K562 (cell line): ENCODE measurements around the gene PRKACB. TPM values are rescaled to one million over a fixed set of nuclear protein-coding genes. Genes with fewer than 3 reads are reported as not detected.

Experiments
- BACH1 ChIP-seq: fragments of 200-800 bp; sonication (Bioruptor generic); IDR thresholded peaks from 2 replicates; pipeline ENCODE4 v1.6.1; 2016; ENCODE audit warnings: missing genetic modification characterization, missing compliant biosample characterization
- DIDO1 ChIP-seq: fragments of 450-650 bp; IDR thresholded peaks from 2 replicates; pipeline ENCODE4 v1.6.1; 2016; ENCODE audit warnings: low read depth, missing biosample characterization, missing genetic modification characterization
- HIVEP1 ChIP-seq: fragments of 250-450 bp; sonication (Bioruptor Pico); IDR thresholded peaks from 2 replicates; pipeline ENCODE4 v1.4.0; 2020; ENCODE audit warnings: mild to moderate bottlenecking
- ID3 ChIP-seq, 2 experiments: fragments of 250-450 bp in 1 of 2; fragments of 450-650 bp in 1 of 2; sonication (Bioruptor Pico) in 1 of 2; IDR thresholded peaks; 2 replicates each; pipeline versions ENCODE4 v1.6.1 to v1.8.0; 2016 to 2021; ENCODE audit warnings: mild to moderate bottlenecking in 2 of 2, moderate library complexity in 2 of 2, missing compliant biosample characterization in 1 of 2, missing genetic modification characterization in 1 of 2
- JUND ChIP-seq, 2 experiments: IDR thresholded peaks; 2 replicates in 1 of 2; 3 replicates in 1 of 2; pipeline ENCODE4 v1.6.1; 2011; ENCODE audit warnings: borderline replicate concordance in 2 of 2, low read depth in 2 of 2, low read length in 2 of 2, improper control_type of control experiment in 1 of 2, missing biosample characterization in 1 of 2, missing genetic modification characterization in 1 of 2, missing genetic modification reagents in 1 of 2
- L3MBTL2 ChIP-seq: fragments of 450-650 bp; IDR thresholded peaks from 2 replicates; pipeline ENCODE4 v1.6.1; 2016; ENCODE audit warnings: mild to moderate bottlenecking, moderate library complexity
- MAFK ChIP-seq: IDR thresholded peaks from 2 replicates; pipeline ENCODE4 v1.6.1; 2011; ENCODE audit warnings: low read length, improper control_type of control experiment
- MED1 ChIP-seq: sonication (generic); formaldehyde crosslinking; IDR thresholded peaks from 2 replicates; pipeline ENCODE4 v1.8.1; 2023; ENCODE audit warnings: missing genetic modification reagents, borderline replicate concordance
- MTA1 ChIP-seq: fragments of 450-650 bp; IDR thresholded peaks from 2 replicates; pipeline ENCODE4 v1.6.1; 2017; ENCODE audit warnings: borderline replicate concordance
- NKRF ChIP-seq: fragments of 450-650 bp; IDR thresholded peaks from 2 replicates; pipeline ENCODE4 v1.6.1; 2016; ENCODE audit warnings: borderline replicate concordance
- NR3C1 ChIP-seq: sonication (generic); formaldehyde crosslinking; IDR thresholded peaks from 2 replicates; pipeline ENCODE4 v1.8.1; 2022; ENCODE audit warnings: missing genetic modification reagents
- PCBP1 ChIP-seq: fragments of 200-400 bp; formaldehyde crosslinking; IDR thresholded peaks from 2 replicates; pipeline ENCODE4 v1.6.1; 2018; ENCODE audit warnings: mild to moderate bottlenecking, low read depth, low read length; ENCODE audit not compliant: poor library complexity, severe bottlenecking
- POLR2H ChIP-seq: IDR thresholded peaks from 2 replicates; pipeline ENCODE4 v1.6.1; 2016; ENCODE audit warnings: missing genetic modification characterization, low read depth, mild to moderate bottlenecking, control low read depth, missing compliant biosample characterization, moderate library complexity
- RBM22 ChIP-seq: fragments of 200-400 bp; formaldehyde crosslinking; IDR thresholded peaks from 2 replicates; pipeline ENCODE4 v1.6.1; 2018; ENCODE audit warnings: low read length, low read depth; ENCODE audit not compliant: poor library complexity, severe bottlenecking
- SIN3B ChIP-seq: fragments of 450-650 bp; IDR thresholded peaks from 2 replicates; pipeline ENCODE4 v1.6.1; 2017; ENCODE audit warnings: low read depth, mild to moderate bottlenecking, moderate library complexity
- SMAD4 ChIP-seq: fragments of 250-450 bp; sonication (Bioruptor Pico); conservative IDR thresholded peaks from 2 replicates; pipeline ENCODE4 v1.8.0; 2021; ENCODE audit warnings: inconsistent platforms, mild to moderate bottlenecking, moderate library complexity
- SPI1 ChIP-seq: IDR thresholded peaks from 2 replicates; pipeline ENCODE4 v1.6.1; 2011; ENCODE audit warnings: low read depth, low read length, control low read depth, borderline replicate concordance
- TARDBP ChIP-seq: fragments of 450-650 bp; IDR thresholded peaks from 2 replicates; pipeline ENCODE4 v1.6.1; 2016
- ZNF121 ChIP-seq: sonication (generic); formaldehyde crosslinking; conservative IDR thresholded peaks from 2 replicates; pipeline ENCODE4 v1.8.0; 2022; ENCODE audit warnings: missing genetic modification reagents
- ZNF609 ChIP-seq: sonication (generic); formaldehyde crosslinking; IDR thresholded peaks from 2 replicates; pipeline ENCODE4 v1.8.1; 2023; ENCODE audit warnings: missing genetic modification reagents, mild to moderate bottlenecking, borderline replicate concordance
- ZNF75A ChIP-seq: fragments of 450-650 bp; formaldehyde crosslinking; IDR thresholded peaks from 2 replicates; pipeline ENCODE4 v1.4.0; 2020; ENCODE audit warnings: mild to moderate bottlenecking
- ZSCAN32 ChIP-seq: fragments of 450-650 bp; formaldehyde crosslinking; IDR thresholded peaks from 2 replicates; pipeline ENCODE4 v1.4.0; 2020; ENCODE audit warnings: mild to moderate bottlenecking, moderate library complexity
- polyA plus RNA-seq, 8 experiments: library from polyadenylated mRNA; depleted of rRNA in 4 of 8; stranded (reverse) in 5 of 8; unstranded in 3 of 8; fragments of >200 nt; fragmentation: Nextera tagmentation in 2 of 8; fragmentation: Illumina TruSeq in 1 of 8; extraction: Ambion mirVana in 2 of 8; extraction: Trizol in 1 of 8; gene quantifications; 2 replicates each; pipeline versions ENCODE4 v1.2.1 to v1.2.3, GENCODE V29; 2011 to 2014; ENCODE audit warnings: inconsistent platforms in 1 of 8, missing spikeins in 1 of 8
- total RNA-seq, 7 experiments: library from RNA; depleted of rRNA in 6 of 7; stranded (reverse); fragments of >200 nt in 6 of 7; fragmentation: Illumina TruSeq in 2 of 7; extraction: Trizol in 2 of 7; gene quantifications; 2 replicates each; pipeline versions ENCODE4 v1.2.1 to v1.2.3, GENCODE V29; 2011 to 2021; ENCODE audit warnings: low replicate concordance in 1 of 7

PRKACB gene
- total and polyA plus RNA-seq, 9 of the 15 experiments (the other 6 are each of a cell fraction or from before 2014, with no cell fraction given): 1.1 to 5.2 (median 2.8) TPM

- TF ChIP-seq L3MBTL2 (peak; percentile 59; the same call in 1 of the 2 replicates), RBM22 (no peak), BACH1 (tag) (peak; percentile 71; the same call in 1 of the 2 replicates), JUND (IDR thresholded peaks at IDR 0.05; ENCODE audit: borderline replicate concordance, low read depth, low read length) (peak; percentile 30; the same call in 1 of the 2 replicates), JUND (tag; IDR thresholded peaks at IDR 0.05; ENCODE audit: borderline replicate concordance, low read depth, low read length) (no peak), MED1 (CRISPR knock-in tag) (no peak), POLR2H (tag) (0 out of 2 replicates have a peak, but pooled peaks have one; percentile 41), TARDBP (no peak), SIN3B (no peak), SPI1 (no peak), PCBP1 (no peak), NKRF (no peak), MAFK (no peak), ZSCAN32 (CRISPR knock-in tag) (0 out of 2 replicates have a peak, but pooled peaks have one; percentile 60), DIDO1 (tag) (no peak), SMAD4 (CRISPR knock-in tag) (peak; percentile 80), ZNF121 (CRISPR knock-in tag) (no peak), NR3C1 (CRISPR knock-in tag) (no peak), HIVEP1 (no peak), MTA1 (no peak), ZNF75A (CRISPR knock-in tag) (no peak), ID3 (CRISPR knock-in tag; IDR thresholded peaks at IDR 0.05) (no peak), ID3 (tag; IDR thresholded peaks at IDR 0.05) (no peak), ZNF609 (CRISPR knock-in tag) (no peak)
Measured at GRCh38 chr1:84117868-84118267, 26.2 kb upstream of the PRKACB start (continued).
